ENCODE results near the gene ZBTB7C. TPM values are rescaled to one million over a fixed set of nuclear protein-coding genes. Genes with fewer than 3 reads are reported as not detected.

The ZBTB7C gene
- total and polyA plus RNA-seq, 2 donors (not counting 1 experiment from before 2014, with no cell fraction given), result not detected

- Histone ChIP-seq H3K4me2 (replicated peaks; ENCODE audit: low read depth, low read length, poor library complexity, severe bottlenecking) (no peak overlapping the region), H3K27ac (ENCODE audit: low read length in 2 of 2) (no peak overlapping the region), H3K4me1 (ENCODE audit: control insufficient read depth in 2 of 2, insufficient read depth in 2 of 2, low read length in 2 of 2) (no peaks in the 10 kb centered on the region), H3K4me3 (ENCODE audit: control extremely low read depth in 1 of 5, extremely low read depth in 1 of 5, insufficient read depth in 1 of 5, low read depth in 2 of 5, low read length in 4 of 5) (no peak overlapping the region), H3K9me3 (ENCODE audit: control extremely low read depth in 1 of 3, control insufficient read depth in 2 of 3, insufficient read depth in 1 of 3, low read length in 2 of 3) (peaks cover 0 to 16% (median 0%) of the 10 kb centered on the region in 3 donors), H3K79me2 (ENCODE audit: control insufficient read depth, insufficient read depth, low read length) (no peaks in the 10 kb centered on the region), H2AFZ (ENCODE audit: insufficient read depth, low read depth, low read length, poor library complexity, severe bottlenecking) (no peak overlapping the region), H3K9ac (ENCODE audit: low read length) (no peak overlapping the region), H3K36me3 (replicated peaks in 1 of 2; ENCODE audit: control extremely low read depth in 1 of 2, control insufficient read depth in 1 of 2, extremely low read depth in 1 of 2, insufficient read depth in 2 of 2, low read length in 1 of 2) (no peaks in the 10 kb centered on the region), H3K27me3 (replicated peaks in 1 of 4; ENCODE audit: control extremely low read depth in 1 of 4, control insufficient read depth in 3 of 4, insufficient read depth in 4 of 4, low read length in 3 of 4) (no peaks in the 10 kb centered on the region), H4K20me1 (ENCODE audit: control insufficient read depth, insufficient read depth, low read length, poor library complexity, severe bottlenecking) (no peaks in the 10 kb centered on the region)
- intact Hi-C loops (cut with micrococcal nuclease), result no loop called here
- DNase-seq (no peak), ATAC-seq (ENCODE audit: low read depth) (no peak)
- H3K9me3 Mint-ChIP-seq (ENCODE audit: insufficient read depth), result peaks cover 3% of the 10 kb centered on the region
- H3K4me1 Mint-ChIP-seq, result no peaks in the 10 kb centered on the region
- TF ChIP-seq CTCF (IDR thresholded peaks at IDR 0.05) (no peak), EZH2 (IDR thresholded peaks at IDR 0.05; ENCODE audit: borderline replicate concordance, insufficient read depth, low read depth, low read length, poor library complexity, severe bottlenecking) (no peak)
- no peak overlapping the region for H3K4me3 Mint-ChIP-seq
- CTCF ChIA-PET, result no interaction called here
- POLR2A ChIA-PET, result no interaction called here
- peaks cover 21% of the 10 kb centered on the region for H3K27me3 Mint-ChIP-seq
- 70% methylated on average over 2 of the region's 2 CpGs for WGBS (ENCODE audit: insufficient coverage)
- H3K27ac Mint-ChIP-seq, result no peak overlapping the region
These were observed 229.5 kb downstream of the ZBTB7C start for GRCh38 chr18:48179666-48180065.

DNA sequence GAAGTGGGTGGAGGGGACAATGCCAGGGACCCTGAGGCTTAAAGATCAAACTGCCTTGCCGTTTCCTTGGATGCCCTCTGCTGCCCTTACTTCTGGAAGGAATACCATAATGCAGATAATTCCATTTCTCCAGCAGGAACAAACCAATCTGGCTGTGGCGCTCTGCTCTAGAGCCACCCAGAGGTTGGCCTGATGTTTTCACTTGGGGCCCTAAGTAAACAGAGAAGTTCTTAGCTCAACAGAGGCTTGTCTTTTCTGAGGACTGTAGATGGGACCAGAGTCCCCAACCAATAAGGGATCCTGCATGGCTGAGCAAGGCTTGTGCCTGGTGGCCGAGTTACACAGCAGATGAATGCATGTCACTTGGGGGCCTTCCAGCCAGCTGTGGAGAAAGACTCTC lies 230.2 kb downstream of the ZBTB7C start:
- Histone ChIP-seq H3K27ac (ENCODE audit: low read length in 2 of 2) (no peak overlapping the region), H3K4me1 (ENCODE audit: control insufficient read depth in 2 of 2, insufficient read depth in 2 of 2, low read length in 2 of 2) (no peaks in the 10 kb centered on the region), H3K4me2 (replicated peaks; ENCODE audit: low read depth, low read length, poor library complexity, severe bottlenecking) (no peak overlapping the region), H3K4me3 (ENCODE audit: control extremely low read depth in 1 of 5, extremely low read depth in 1 of 5, insufficient read depth in 1 of 5, low read depth in 2 of 5, low read length in 4 of 5) (no peak overlapping the region), H3K27me3 (replicated peaks in 1 of 4; ENCODE audit: control extremely low read depth in 1 of 4, control insufficient read depth in 3 of 4, insufficient read depth in 4 of 4, low read length in 3 of 4) (no peaks in the 10 kb centered on the region), H3K36me3 (replicated peaks in 1 of 2; ENCODE audit: control extremely low read depth in 1 of 2, control insufficient read depth in 1 of 2, extremely low read depth in 1 of 2, insufficient read depth in 2 of 2, low read length in 1 of 2) (no peaks in the 10 kb centered on the region), H3K79me2 (ENCODE audit: control insufficient read depth, insufficient read depth, low read length) (no peaks in the 10 kb centered on the region), H3K9me3 (ENCODE audit: control extremely low read depth in 1 of 3, control insufficient read depth in 2 of 3, insufficient read depth in 1 of 3, low read length in 2 of 3) (peaks cover 0 to 16% (median 0%) of the 10 kb centered on the region in 3 donors), H2AFZ (ENCODE audit: insufficient read depth, low read depth, low read length, poor library complexity, severe bottlenecking) (no peak overlapping the region), H3K9ac (ENCODE audit: low read length) (no peak overlapping the region), H4K20me1 (ENCODE audit: control insufficient read depth, insufficient read depth, low read length, poor library complexity, severe bottlenecking) (no peaks in the 10 kb centered on the region)
- CTCF ChIA-PET, result no interaction called here
- H3K4me1 Mint-ChIP-seq, result no peaks in the 10 kb centered on the region
- WGBS (ENCODE audit: insufficient coverage), result 100% methylated on average over 3 of the region's 3 CpGs
- peaks cover 3% of the 10 kb centered on the region for H3K9me3 Mint-ChIP-seq (ENCODE audit: insufficient read depth)
- TF ChIP-seq EZH2 (IDR thresholded peaks at IDR 0.05; ENCODE audit: borderline replicate concordance, insufficient read depth, low read depth, low read length, poor library complexity, severe bottlenecking) (no peak), CTCF (IDR thresholded peaks at IDR 0.05) (no peak)
- no peak overlapping the region for H3K27ac Mint-ChIP-seq
- DNase-seq (no peak), ATAC-seq (ENCODE audit: low read depth) (no peak)
- intact Hi-C loops (cut with micrococcal nuclease), result no loop called here
- H3K27me3 Mint-ChIP-seq, result peaks cover 23% of the 10 kb centered on the region
- H3K4me3 Mint-ChIP-seq, result no peak overlapping the region
- POLR2A ChIA-PET, result no interaction called here

Data from B cell (primary cell).